ENCODE measurements around the gene FASN. TPM values are rescaled to one million over a fixed set of nuclear protein-coding genes. Genes with fewer than 3 reads are reported as not detected.

FASN gene
- polyA plus RNA-seq, 1 of the 3 experiments (the other 2 are of a cell fraction): 55.1 TPM

GRCh38 chr17:82121660-82122629 lies 23.9 kb upstream of the FASN start:
- peak; percentile 55 for DNase-seq
- WGBS (ENCODE audit: low lambda C conversion rate): 90% methylated on average over 25 of the region's 32 CpGs
- ChIA-PET CTCF (interaction anchor here (0.6 to 2.1 kb wide), 6 partner anchors 13 to 163 kb away, joined by 3 to 11 read pairs (median 4); no protein-coding TSS in a partner anchor), POLR2A (interaction anchor here (0.8 to 1.1 kb wide), 2 partner anchors 22 to 24 kb away, joined by 3 read pairs; partner anchors contain the start of gene FASN)
- Histone ChIP-seq H3K36me3 (replicated peaks in 1 of 2; ENCODE audit: control insufficient read depth in 1 of 2, insufficient read depth in 2 of 2, low read length in 1 of 2) (peaks cover 12 to 24% of the 10 kb centered on the region in 2 experiments), H4K20me1 (ENCODE audit: insufficient read depth) (no peaks in the 10 kb centered on the region), H3K79me2 (ENCODE audit: insufficient read depth) (0 out of 2 replicates have a peak, but pooled peaks cover 3% of the 10 kb centered on the region), H3K9me2 (no peaks in the 10 kb centered on the region), H2AFZ (ENCODE audit: low read depth) (no peak overlapping the region), H3K9ac (no peak overlapping the region), H3F3A (replicated peaks; ENCODE audit: insufficient read depth) (no peaks in the 10 kb centered on the region), H3K4me2 (no peak overlapping the region), H3K4me1 (ENCODE audit: control insufficient read depth in 1 of 2, insufficient read depth in 2 of 2, low read depth in 1 of 2, low read length in 1 of 2) (peaks cover 0 to 7% of the 10 kb centered on the region in 2 experiments; a peak in 1 of 4 replicates), H3K27ac (ENCODE audit: low read depth in 2 of 2, low read length in 1 of 2) (no peak overlapping the region; a peak in 1 of 4 replicates), H3K9me3 (no peaks in the 10 kb centered on the region), H3K27me3 (ENCODE audit: insufficient read depth) (no peaks in the 10 kb centered on the region), H3K4me3 (ENCODE audit: low read depth in 2 of 2, low read length in 1 of 2) (no peak overlapping the region)
- TF ChIP-seq IRF3 (IDR thresholded peaks at IDR 0.05; ENCODE audit: low read depth, low read length) (no peak), REST (IDR thresholded peaks at IDR 0.05; ENCODE audit: low read depth, low read length) (no peak), CTCF (IDR thresholded peaks at IDR 0.05) (no peak), JUND (IDR thresholded peaks at IDR 0.05) (no peak)

- no peak overlapping the region for H3K27ac ChIP-seq (ENCODE audit: low read depth in 2 of 2, low read length in 1 of 2)
Measured at GRCh38 chr17:82121246-82121645, 23.2 kb upstream of the FASN start.

More at GRCh38 chr17:82121246-82121645, 23.2 kb upstream of the FASN start:
- no peaks in the 10 kb centered on the region for H3K9me3 ChIP-seq
- no peak overlapping the region for H2AFZ ChIP-seq (ENCODE audit: low read depth)
- H4K20me1 ChIP-seq (ENCODE audit: insufficient read depth): no peaks in the 10 kb centered on the region
- 100% methylated on average over 3 of the region's 4 CpGs for WGBS (ENCODE audit: low lambda C conversion rate)
- no peak overlapping the region for H3K4me2 ChIP-seq
- no peaks in the 10 kb centered on the region for H3K9me2 ChIP-seq
- peaks cover 0 to 7% of the 10 kb centered on the region in 2 experiments; a peak in 1 of 4 replicates for H3K4me1 ChIP-seq (ENCODE audit: control insufficient read depth in 1 of 2, insufficient read depth in 2 of 2, low read depth in 1 of 2, low read length in 1 of 2)
- H3F3A ChIP-seq (replicated peaks; ENCODE audit: insufficient read depth): no peaks in the 10 kb centered on the region
- no peak for TF ChIP-seq ELF1 (IDR thresholded peaks at IDR 0.05)
- TF ChIP-seq MXI1 (IDR thresholded peaks at IDR 0.05; ENCODE audit: low read depth, low read length): no peak
- no peak for TF ChIP-seq FOXM1 (IDR thresholded peaks at IDR 0.05; ENCODE audit: low read depth)
- TF ChIP-seq USF2 (IDR thresholded peaks at IDR 0.05; ENCODE audit: borderline replicate concordance, low read depth, low read length): no peak
- H3K9ac ChIP-seq: no peak overlapping the region
- 0 out of 2 replicates have a peak, but pooled peaks cover 3% of the 10 kb centered on the region for H3K79me2 ChIP-seq (ENCODE audit: insufficient read depth)
- no peak overlapping the region for H3K4me3 ChIP-seq (ENCODE audit: low read depth in 2 of 2, low read length in 1 of 2)
- peaks cover 10 to 24% of the 10 kb centered on the region in 2 experiments for H3K36me3 ChIP-seq (replicated peaks in 1 of 2; ENCODE audit: control insufficient read depth in 1 of 2, insufficient read depth in 2 of 2, low read length in 1 of 2)
- ChIA-PET CTCF (interaction anchor here (0.9 to 2.1 kb wide), 4 partner anchors 12 to 162 kb away, joined by 3 to 11 read pairs (median 5); no protein-coding TSS in a partner anchor), POLR2A (interaction anchor here (0.8 to 1.1 kb wide), 2 partner anchors 21 to 23 kb away, joined by 3 read pairs; partner anchors contain the start of gene FASN)
- no peaks in the 10 kb centered on the region for H3K27me3 ChIP-seq (ENCODE audit: insufficient read depth)
- peak; percentile 23 for DNase-seq
